ENCODE data around the gene RAB3IL1.
"Not testable (repeated sequence)": the region's sequence is repeated elsewhere in the genome, so short reads cannot be mapped to it uniquely, and the experiment has no call there.

Gene RAB3IL1

GRCh38 chr11:61955422-61956135, 38.2 kb upstream of the RAB3IL1 start:
- H3K4me1 ChIP-seq = peaks cover 10 to 96% (median 64%) of the 10 kb centered on the region in 10 experiments; a peak in 19 of 20 replicates
- peak overlapping the region; percentile 60 to 97 (median 80); a peak in 21 of 22 replicates for H3K9ac ChIP-seq
- H3K27ac ChIP-seq = peak overlapping the region; percentile 75 to 98 (median 94)
- no peaks in the 10 kb centered on the region for H3K9me3 ChIP-seq (replicated peaks in 1 of 11)
- H3K27me3 ChIP-seq = peaks cover 0 to 26% (median 6%) of the 10 kb centered on the region in 11 experiments; a peak in 12 of 22 replicates
- peaks cover 0 to 46% (median 0%) of the 10 kb centered on the region in 11 experiments; a peak in 11 of 22 replicates for H3K36me3 ChIP-seq
- H3K4me2 ChIP-seq = peak overlapping the region; percentile 58 to 100 (median 89)
- peaks cover 0 to 16% (median 0%) of the 10 kb centered on the region in 11 experiments; a peak in 3 of 22 replicates for H4K20me1 ChIP-seq
- peak overlapping the region in 7 of 10 experiments; percentile 46 to 70 (median 63); a peak in 13 of 20 replicates for H3K4me3 ChIP-seq
- TF ChIP-seq Cebpa-rat (IDR thresholded peaks at IDR 0.05) = no peak

DNA sequence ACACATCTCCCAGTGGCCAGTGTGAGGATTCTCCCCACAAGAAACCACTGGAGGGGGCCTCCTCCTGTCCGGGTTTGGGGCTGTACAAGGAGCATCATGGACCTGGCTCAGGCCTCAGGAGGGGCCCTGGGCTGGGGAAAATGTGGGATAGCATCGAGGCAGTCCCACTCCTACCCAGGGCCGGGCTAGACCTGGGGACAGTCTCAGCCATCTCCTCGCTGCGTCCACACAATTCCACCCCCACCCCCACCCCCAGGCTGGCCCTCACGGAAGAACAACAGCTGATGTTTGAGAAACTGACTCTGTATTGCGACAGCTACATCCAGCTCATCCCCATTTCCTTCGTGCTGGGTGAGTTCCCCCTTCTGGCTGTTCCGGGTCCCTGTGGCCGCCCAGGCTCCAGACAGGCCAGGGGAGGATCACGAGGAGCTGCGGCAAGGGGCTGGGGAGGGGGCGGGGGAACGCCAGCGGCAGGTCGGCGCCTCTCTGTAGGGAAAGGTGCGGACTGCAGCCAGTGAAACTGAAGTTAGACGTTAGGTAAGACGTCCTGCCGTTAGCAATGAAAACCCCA, 37.6 kb upstream of the RAB3IL1 start:
- Histone ChIP-seq H3K9ac (peak overlapping the region; percentile 60 to 97 (median 80); a peak in 21 of 22 replicates), H3K4me3 (peak overlapping the region in 7 of 10 experiments; percentile 46 to 70 (median 63); a peak in 13 of 20 replicates), H3K27ac (peak overlapping the region; percentile 75 to 98 (median 94)), H3K4me1 (peaks cover 10 to 96% (median 70%) of the 10 kb centered on the region in 10 experiments; a peak in 19 of 20 replicates), H3K9me3 (replicated peaks in 1 of 11) (no peaks in the 10 kb centered on the region), H3K36me3 (peaks cover 0 to 39% (median 0%) of the 10 kb centered on the region in 11 experiments; a peak in 11 of 22 replicates), H4K20me1 (peaks cover 0 to 9% (median 0%) of the 10 kb centered on the region in 11 experiments; a peak in 3 of 22 replicates), H3K4me2 (peak overlapping the region; percentile 58 to 100 (median 89)), H3K27me3 (peaks cover 0 to 26% (median 6%) of the 10 kb centered on the region in 11 experiments; a peak in 12 of 22 replicates)
- peak in 9 of 11 experiments; percentile 40 to 81 (median 66); a peak in 12 of 22 replicates for TF ChIP-seq Cebpa-rat (IDR thresholded peaks at IDR 0.05)

GRCh38 chr11:61954106-61954850, 36.9 kb upstream of the RAB3IL1 start:
- Histone ChIP-seq H3K9me3 (replicated peaks in 1 of 11) (no peaks in the 10 kb centered on the region), H3K27me3 (peaks cover 0 to 26% (median 6%) of the 10 kb centered on the region in 11 experiments; a peak in 12 of 22 replicates), H3K4me2 (peak overlapping the region; percentile 58 to 100 (median 89)), H3K9ac (peak overlapping the region; percentile 60 to 97 (median 80); a peak in 21 of 22 replicates), H3K36me3 (peaks cover 0 to 33% (median 0%) of the 10 kb centered on the region in 11 experiments; a peak in 11 of 22 replicates), H3K4me3 (peak overlapping the region in 4 of 10 experiments; percentile 35 to 70 (median 56); a peak in 5 of 20 replicates), H3K27ac (peak overlapping the region; percentile 73 to 98 (median 94)), H4K20me1 (peaks cover 0 to 3% (median 0%) of the 10 kb centered on the region in 11 experiments; a peak in 2 of 22 replicates), H3K4me1 (peaks cover 16 to 96% (median 74%) of the 10 kb centered on the region in 10 experiments; a peak in 19 of 20 replicates)
- no peak for TF ChIP-seq Cebpa-rat (IDR thresholded peaks at IDR 0.05)

GRCh38 chr11:61953632-61954031, 36.3 kb upstream of the RAB3IL1 start:
- not testable (repeated sequence) for H3K4me3 ChIP-seq

DNA sequence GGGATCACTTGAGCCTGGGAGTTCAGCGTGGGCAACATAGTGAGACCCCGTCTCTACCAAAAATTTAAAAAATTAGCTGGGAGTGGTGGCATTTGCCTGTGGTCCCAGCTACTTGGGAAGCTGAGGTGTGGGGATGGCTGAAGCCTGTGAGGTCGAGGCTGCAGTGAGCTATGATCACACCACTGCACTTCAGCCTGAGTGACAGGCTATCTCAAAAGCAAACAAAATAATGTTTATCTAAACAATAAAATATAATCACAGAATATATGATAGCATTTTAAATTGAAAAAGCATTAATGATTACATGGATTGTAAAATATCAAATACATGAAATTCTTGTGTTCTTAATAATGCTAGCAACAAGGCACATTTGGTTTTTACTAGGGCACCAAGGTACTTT, 35.5 kb upstream of the RAB3IL1 start:
- H3K9me3 ChIP-seq (replicated peaks in 1 of 11) = no peaks in the 10 kb centered on the region
- H4K20me1 ChIP-seq = no peaks in the 10 kb centered on the region
- H3K4me1 ChIP-seq = peaks cover 18 to 95% (median 72%) of the 10 kb centered on the region in 10 experiments
- H3K27me3 ChIP-seq = peaks cover 0 to 26% (median 6%) of the 10 kb centered on the region in 11 experiments; a peak in 12 of 22 replicates
- peak overlapping the region in 4 of 11 experiments; percentile 64 to 99 (median 94); a peak in 7 of 22 replicates for H3K4me2 ChIP-seq
- peak overlapping the region in 6 of 11 experiments; percentile 61 to 98 (median 96); a peak in 7 of 22 replicates for H3K27ac ChIP-seq
- H3K4me3 ChIP-seq = no peak overlapping the region
- H3K36me3 ChIP-seq = peaks cover 0 to 19% (median 0%) of the 10 kb centered on the region in 11 experiments; a peak in 11 of 22 replicates
- TF ChIP-seq Cebpa-rat (IDR thresholded peaks at IDR 0.05) = no peak
- peak overlapping the region in 2 of 11 experiments; percentile 42 to 97; a peak in 1 of 22 replicates for H3K9ac ChIP-seq

More at GRCh38 chr11:61953632-61954031, 36.3 kb upstream of the RAB3IL1 start:
- peaks cover 0 to 26% (median 6%) of the 10 kb centered on the region in 11 experiments; a peak in 12 of 22 replicates for H3K27me3 ChIP-seq
- peak overlapping the region in 7 of 11 experiments; percentile 84 to 100 (median 94); a peak in 12 of 22 replicates for H3K4me2 ChIP-seq
- H3K36me3 ChIP-seq = peaks cover 0 to 26% (median 0%) of the 10 kb centered on the region in 11 experiments; a peak in 11 of 22 replicates
- H3K9me3 ChIP-seq (replicated peaks in 1 of 11); H4K20me1 ChIP-seq: not testable (repeated sequence)
- H3K4me1 ChIP-seq = peaks cover 17 to 95% (median 75%) of the 10 kb centered on the region in 10 experiments; a peak in 19 of 20 replicates
- H3K27ac ChIP-seq = peak overlapping the region in 7 of 11 experiments; percentile 79 to 98 (median 95); a peak in 11 of 22 replicates
- H3K9ac ChIP-seq = peak overlapping the region in 4 of 11 experiments; percentile 42 to 97 (median 91); a peak in 3 of 22 replicates

- Histone ChIP-seq H3K27ac (peak overlapping the region in 10 of 11 experiments; percentile 18 to 62 (median 42); a peak in 15 of 22 replicates), H4K20me1 (no peaks in the 10 kb centered on the region), H3K36me3 (peaks cover 0 to 6% (median 0%) of the 10 kb centered on the region in 11 experiments; a peak in 9 of 22 replicates), H3K9me3 (replicated peaks in 1 of 11) (no peaks in the 10 kb centered on the region), H3K4me3 (no peak overlapping the region), H3K4me2 (peak overlapping the region in 5 of 11 experiments; percentile 39 to 99 (median 54); a peak in 10 of 22 replicates), H3K4me1 (peaks cover 27 to 93% (median 73%) of the 10 kb centered on the region in 10 experiments), H3K9ac (peak overlapping the region in 6 of 11 experiments; percentile 20 to 53 (median 44); a peak in 6 of 22 replicates), H3K27me3 (peaks cover 0 to 26% (median 6%) of the 10 kb centered on the region in 11 experiments; a peak in 12 of 22 replicates)
- TF ChIP-seq Cebpa-rat (IDR thresholded peaks at IDR 0.05) = no peak
Observed at GRCh38 chr11:61951484-61952135, 34.2 kb upstream of the RAB3IL1 start.

GRCh38 chr11:61950035-61950547, 32.7 kb upstream of the RAB3IL1 start, which contains the start of gene BEST1:
BEST1 (plus strand) TSS chr11:61950351; CDS start chr11:61951807, 1,456 bp downstream.
- H3K9me3 ChIP-seq (replicated peaks in 1 of 11) = no peaks in the 10 kb centered on the region
- no peaks in the 10 kb centered on the region for H4K20me1 ChIP-seq
- H3K27ac ChIP-seq = peak within 1 kb of the TSS; percentile 10 to 65 (median 34); a peak in 16 of 22 replicates
- TF ChIP-seq Cebpa-rat (IDR thresholded peaks at IDR 0.05) = no peak
- H3K36me3 ChIP-seq = no peaks in the 10 kb centered on the region
- H3K4me2 ChIP-seq = peak within 1 kb of the TSS; percentile 2 to 72 (median 31); a peak in 16 of 22 replicates
- peak within 1 kb of the TSS in 6 of 11 experiments; percentile 3 to 32 (median 10); a peak in 4 of 22 replicates for H3K9ac ChIP-seq
- peaks cover 24 to 79% (median 62%) of the 10 kb centered on the region in 10 experiments for H3K4me1 ChIP-seq
- H3K4me3 ChIP-seq = no peak within 1 kb of the TSS
- peaks cover 0 to 11% (median 0%) of the 10 kb centered on the region in 11 experiments; a peak in 8 of 22 replicates for H3K27me3 ChIP-seq
